Amniotic stem cell (primary cell): ENCODE results near the gene RSPH10B2.
"Not testable (repeated sequence)": the region's sequence is repeated elsewhere in the genome, so short reads cannot be mapped to it uniquely, and the experiment has no call there.

Source experiments
- DNase-seq: peaks from one replicate; lab custom pipeline; 2025; lab: John Stamatoyannopoulos, UW

The RSPH10B2 gene

DNA sequence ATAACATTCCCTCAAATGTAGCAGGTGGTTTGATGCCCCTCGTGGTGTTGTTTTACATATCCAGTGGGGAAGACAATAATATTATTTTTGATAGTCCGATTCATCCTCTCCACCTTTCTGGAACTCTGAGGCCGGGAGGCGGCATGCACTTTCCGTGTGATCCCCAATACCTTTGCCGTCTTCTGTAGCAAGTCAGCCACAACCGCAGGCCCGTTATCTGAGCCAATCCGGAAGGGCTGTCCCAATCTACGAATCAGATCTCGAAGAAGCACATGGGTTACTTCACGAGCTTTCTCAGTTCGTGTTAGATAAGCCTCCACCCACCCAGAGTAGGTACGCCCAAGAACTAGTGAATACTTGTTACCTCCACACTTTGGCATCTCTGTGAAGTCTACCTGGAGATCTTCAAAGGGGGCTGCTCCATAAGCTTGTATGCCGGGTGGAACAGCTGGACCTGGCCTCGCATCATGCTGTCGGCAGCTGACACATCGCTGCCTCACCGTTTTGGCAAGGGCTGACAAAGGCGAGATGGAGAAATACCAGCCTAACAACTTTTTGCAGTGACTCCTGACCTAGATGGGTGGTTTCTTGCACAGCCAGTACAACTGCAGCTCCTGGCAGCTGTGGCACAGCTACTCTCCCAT, 88.5 kb downstream of the RSPH10B2 start:
- DNase-seq, result not testable (repeated sequence)

DNA sequence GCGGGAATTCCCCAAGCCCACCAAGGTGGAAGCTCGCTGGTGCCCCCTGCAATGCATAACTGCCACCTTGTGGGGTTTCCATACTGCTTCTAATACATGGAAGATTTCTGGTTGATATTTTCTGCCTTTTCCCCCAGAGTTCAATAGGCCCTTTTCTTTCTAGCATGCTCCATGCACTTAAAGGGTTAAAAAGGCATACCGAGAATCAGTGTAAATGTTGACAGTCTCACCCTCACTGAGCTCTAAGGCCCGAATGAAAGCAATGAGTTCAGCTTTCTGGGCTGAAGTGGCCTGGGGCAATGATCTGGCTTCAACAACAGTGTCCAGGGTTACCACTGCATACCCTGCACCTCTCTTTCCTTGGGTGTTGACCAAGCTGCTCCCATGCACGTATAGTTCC, 89.2 kb downstream of the RSPH10B2 start:
- not testable (repeated sequence) for DNase-seq

DNA sequence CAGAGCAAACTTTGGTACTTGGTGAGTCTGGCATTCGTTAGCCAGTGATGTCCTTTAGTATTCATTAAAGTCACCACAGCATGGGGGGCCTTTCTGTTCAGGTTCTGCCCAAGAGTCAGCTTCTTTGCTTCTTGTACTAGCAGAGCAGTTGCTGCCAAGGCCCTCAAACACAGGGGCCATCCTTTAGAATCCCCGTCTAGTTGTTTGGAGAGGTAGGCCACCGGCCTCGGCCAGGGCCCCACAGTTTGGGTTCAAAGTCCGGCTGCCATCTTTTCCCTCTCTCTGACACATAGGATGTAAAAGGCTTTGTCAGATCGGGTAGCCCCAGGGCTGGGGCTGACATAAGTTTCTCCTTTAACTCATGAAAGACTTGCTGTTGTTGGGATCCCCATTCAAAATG, 89.8 kb downstream of the RSPH10B2 start:
- not testable (repeated sequence) for DNase-seq

DNA sequence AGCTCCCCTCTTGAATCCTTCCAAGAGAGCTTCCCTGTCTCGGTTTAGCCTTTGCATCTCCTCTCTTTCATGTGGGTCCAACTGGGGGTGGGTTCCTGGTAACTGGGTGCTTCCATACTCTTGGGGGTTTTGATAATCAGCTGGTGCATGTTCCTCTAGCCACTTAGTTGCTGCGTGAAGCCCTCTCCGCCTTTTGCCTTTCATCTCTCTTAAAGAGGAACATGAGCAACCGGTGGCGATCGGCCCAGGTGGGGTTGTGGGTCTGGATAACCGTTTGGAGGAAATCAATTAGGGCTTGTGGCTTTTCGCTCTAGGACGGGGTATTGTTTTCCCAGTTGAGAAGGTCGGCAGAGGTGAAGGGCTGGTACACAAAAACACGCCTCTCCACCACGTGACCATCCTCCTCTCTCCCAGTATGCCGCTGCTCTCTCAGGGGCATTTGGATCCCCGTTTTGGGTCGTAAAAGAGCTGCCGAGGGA, 92.1 kb downstream of the RSPH10B2 start:
- not testable (repeated sequence) for DNase-seq

DNA sequence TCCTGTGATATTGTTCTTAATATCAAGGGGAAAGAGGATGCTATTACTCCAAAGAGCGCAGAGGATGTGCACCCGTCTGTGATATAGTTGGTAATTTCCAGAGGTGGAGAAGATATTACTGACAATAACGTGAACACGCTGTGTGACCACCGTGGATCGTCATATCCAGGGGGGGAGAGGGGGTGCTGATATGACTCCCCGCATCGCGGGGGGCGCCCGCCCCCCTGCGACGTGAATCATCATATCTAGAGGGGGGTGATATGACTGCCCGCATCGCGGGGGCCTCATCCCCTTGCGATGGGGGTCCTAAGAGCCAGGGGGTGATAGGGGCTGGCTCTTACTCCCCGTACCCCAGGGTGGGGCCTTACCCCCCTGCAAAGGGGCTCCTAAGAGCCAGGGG, 93.8 kb downstream of the RSPH10B2 start:
- DNase-seq, result not testable (repeated sequence)
